ENCODE results near the gene PPIB.
"Not testable (repeated sequence)": the region's sequence is repeated elsewhere in the genome, so short reads cannot be mapped to it uniquely, and the experiment has no call there.

Gene PPIB

DNA sequence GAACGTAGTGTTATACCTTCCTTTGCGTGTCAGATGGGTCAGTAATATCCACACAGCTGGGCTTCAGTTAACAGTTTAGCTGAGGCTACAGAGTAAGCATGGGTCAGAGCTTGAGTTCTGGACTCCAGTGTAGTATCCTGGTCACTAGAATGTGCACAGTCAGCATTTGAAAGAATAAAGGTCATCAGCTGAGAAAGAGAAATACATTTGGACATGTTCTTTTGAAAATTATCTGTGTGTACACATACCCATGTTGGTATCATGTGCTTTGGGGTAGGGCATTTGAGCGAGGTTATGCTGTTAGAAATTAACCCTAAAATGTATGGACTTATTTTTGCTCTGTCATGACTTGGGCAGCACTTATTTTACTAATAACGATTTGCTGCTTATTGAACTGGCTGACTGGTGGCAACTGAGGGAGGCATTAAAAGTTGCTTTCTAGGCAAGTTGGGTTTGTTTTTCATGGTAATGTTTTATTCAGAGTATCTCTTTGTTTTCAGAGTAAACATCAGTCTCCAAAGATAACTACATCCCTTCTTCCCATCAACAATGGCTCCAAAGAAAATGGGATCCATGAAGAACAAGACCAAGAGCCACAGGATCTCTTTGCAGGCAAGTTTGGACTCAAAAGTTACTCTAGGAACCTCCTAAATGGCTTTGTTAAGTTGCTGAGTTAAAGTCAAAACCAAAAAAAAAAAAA is 50.6 kb downstream of the PPIB start:
- H3K27ac ChIP-seq: no peak overlapping the region
- TF ChIP-seq, protein P1, sequence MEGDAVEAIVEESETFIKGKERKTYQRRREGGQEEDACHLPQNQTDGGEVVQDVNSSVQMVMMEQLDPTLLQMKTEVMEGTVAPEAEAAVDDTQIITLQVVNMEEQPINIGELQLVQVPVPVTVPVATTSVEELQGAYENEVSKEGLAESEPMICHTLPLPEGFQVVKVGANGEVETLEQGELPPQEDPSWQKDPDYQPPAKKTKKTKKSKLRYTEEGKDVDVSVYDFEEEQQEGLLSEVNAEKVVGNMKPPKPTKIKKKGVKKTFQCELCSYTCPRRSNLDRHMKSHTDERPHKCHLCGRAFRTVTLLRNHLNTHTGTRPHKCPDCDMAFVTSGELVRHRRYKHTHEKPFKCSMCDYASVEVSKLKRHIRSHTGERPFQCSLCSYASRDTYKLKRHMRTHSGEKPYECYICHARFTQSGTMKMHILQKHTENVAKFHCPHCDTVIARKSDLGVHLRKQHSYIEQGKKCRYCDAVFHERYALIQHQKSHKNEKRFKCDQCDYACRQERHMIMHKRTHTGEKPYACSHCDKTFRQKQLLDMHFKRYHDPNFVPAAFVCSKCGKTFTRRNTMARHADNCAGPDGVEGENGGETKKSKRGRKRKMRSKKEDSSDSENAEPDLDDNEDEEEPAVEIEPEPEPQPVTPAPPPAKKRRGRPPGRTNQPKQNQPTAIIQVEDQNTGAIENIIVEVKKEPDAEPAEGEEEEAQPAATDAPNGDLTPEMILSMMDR (IDR thresholded peaks at IDR 0.05): no peak
- TF ChIP-seq ZFX (IDR thresholded peaks at IDR 0.05; ENCODE audit: borderline replicate concordance): no peak

DNA sequence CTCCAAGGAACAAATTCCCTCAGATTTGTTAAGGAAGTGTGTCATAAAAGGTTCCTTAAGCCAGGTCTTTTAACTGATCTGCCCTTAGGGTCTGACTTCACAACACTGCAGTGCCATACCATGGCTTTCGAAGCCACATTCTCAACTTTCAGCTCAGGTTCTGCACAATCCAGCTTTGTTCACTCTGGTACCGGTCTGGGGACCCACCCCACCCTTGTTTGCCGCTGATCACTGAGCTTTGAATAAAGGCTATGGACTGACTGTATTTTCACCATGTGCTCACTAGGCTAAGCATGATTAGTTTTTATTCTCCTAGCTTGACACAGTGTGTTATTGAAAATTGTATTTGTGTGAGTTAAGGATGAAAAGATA is 51.2 kb downstream of the PPIB start:
- no peak overlapping the region for H3K27ac ChIP-seq
- TF ChIP-seq ZFX (IDR thresholded peaks at IDR 0.05; ENCODE audit: borderline replicate concordance): no peak
- TF ChIP-seq, protein P1 (IDR thresholded peaks at IDR 0.05): no peak

- TF ChIP-seq, protein P1 (IDR thresholded peaks at IDR 0.05): no peak
- no peak for TF ChIP-seq ZFX (IDR thresholded peaks at IDR 0.05; ENCODE audit: borderline replicate concordance)
- no peak overlapping the region for H3K27ac ChIP-seq
Observed at GRCh38 chr15:64110950-64111678, 51.7 kb downstream of the PPIB start.

GRCh38 chr15:64110108-64110701 is 52.6 kb downstream of the PPIB start:
- H3K27ac ChIP-seq: not testable (repeated sequence)

- H3K27ac ChIP-seq: no peak overlapping the region
- TF ChIP-seq, protein P1 (IDR thresholded peaks at IDR 0.05): no peak
- no peak for TF ChIP-seq ZFX (IDR thresholded peaks at IDR 0.05; ENCODE audit: borderline replicate concordance)
Observed at GRCh38 chr15:64107337-64107736, 55.5 kb downstream of the PPIB start.

Data from 22Rv1 (cell line).